Keratinocyte (primary cell): ENCODE measurements around the gene SMG6. TPM values are rescaled to one million over a fixed set of nuclear protein-coding genes. Genes with fewer than 3 reads are reported as not detected.

ENCODE experiments used
- DNase-seq: peaks from one replicate; pipeline ENCODE4 v3.0.0-alpha.2; 2011; ENCODE audit warnings: low read depth, missing footprints, low spot score
- FAIRE-seq: peaks from 2 replicates; lab custom pipeline; 2011; peaks lifted over from hg19 to GRCh38; lab: Jason Lieb, UNC
- H2AFZ ChIP-seq: 2 replicates; pipeline ENCODE4 v1.6.0; 2012; ENCODE audit warnings: low read length, control low read depth, inconsistent platforms; ENCODE audit not compliant: control insufficient read depth
- H3K27ac ChIP-seq: 2 replicates; pipeline ENCODE4 v1.5.1; 2011; ENCODE audit warnings: low read length; ENCODE audit not compliant: control insufficient read depth, insufficient read depth
- H3K27me3 ChIP-seq: 3 replicates; pipeline ENCODE4 v1.6.0; 2011; ENCODE audit warnings: low read length; ENCODE audit not compliant: control insufficient read depth, insufficient read depth; ENCODE audit errors: extremely low read depth
- H3K36me3 ChIP-seq, 2 experiments: 2 replicates in 1 of 2; 3 replicates in 1 of 2; pipeline ENCODE4 v1.5.1; 2011; ENCODE audit warnings: low read length in 2 of 2, mild to moderate bottlenecking in 1 of 2; ENCODE audit not compliant: control insufficient read depth in 2 of 2, insufficient read depth in 2 of 2; ENCODE audit errors: extremely low read depth in 1 of 2
- H3K4me1 ChIP-seq: 3 replicates; pipeline ENCODE4 v1.5.1; 2011; ENCODE audit warnings: low read length; ENCODE audit not compliant: control insufficient read depth, insufficient read depth; ENCODE audit errors: extremely low read depth
- H3K4me2 ChIP-seq: 3 replicates; pipeline ENCODE4 v1.6.0; 2011; ENCODE audit warnings: low read depth, low read length; ENCODE audit not compliant: control insufficient read depth, insufficient read depth; ENCODE audit errors: extremely low read depth
- H3K4me3 ChIP-seq, 3 experiments: fragments of 200-600 bp in 1 of 3; sonication (generic) in 1 of 3; 2 replicates in 2 of 3; 3 replicates in 1 of 3; pipeline ENCODE4 v1.5.1; 2011 to 2016; ENCODE audit warnings: low read length in 3 of 3, mild to moderate bottlenecking in 3 of 3, control low read depth in 2 of 3, inconsistent platforms in 1 of 3, low read depth in 1 of 3, mixed read lengths in 1 of 3, mixed run types in 1 of 3, moderate library complexity in 1 of 3; ENCODE audit not compliant: control insufficient read depth in 2 of 3, insufficient read depth in 2 of 3; ENCODE audit errors: extremely low read depth in 1 of 3
- H3K79me2 ChIP-seq: 2 replicates; pipeline ENCODE4 v1.6.0; 2012; ENCODE audit warnings: low read length; ENCODE audit not compliant: control insufficient read depth, insufficient read depth
- H3K9ac ChIP-seq: 3 replicates; pipeline ENCODE4 v1.6.0; 2011; ENCODE audit warnings: low read length; ENCODE audit not compliant: control insufficient read depth, insufficient read depth; ENCODE audit errors: extremely low read depth
- H3K9me1 ChIP-seq: 3 replicates; pipeline ENCODE4 v1.6.0; 2011; ENCODE audit warnings: low read length; ENCODE audit not compliant: control insufficient read depth, insufficient read depth; ENCODE audit errors: extremely low read depth
- H3K9me3 ChIP-seq: 2 replicates; pipeline ENCODE4 v1.5.1; 2012; ENCODE audit warnings: low read depth, low read length; ENCODE audit not compliant: control insufficient read depth
- H4K20me1 ChIP-seq: 3 replicates; pipeline ENCODE4 v1.6.0; 2011; ENCODE audit warnings: low read length; ENCODE audit not compliant: control insufficient read depth, insufficient read depth; ENCODE audit errors: extremely low read depth
- EZH2 ChIP-seq: IDR thresholded peaks from one replicate; pipeline ENCODE4 v1.6.1; 2012; ENCODE audit warnings: inconsistent platforms, mild to moderate bottlenecking, low read length, moderate library complexity
- dilution Hi-C: fragments of 300-500 bp; cut with MboI; formaldehyde crosslinking; loops from one replicate; pipeline ENCODE4 v1.7.0; 2020; ENCODE audit warnings: low sequenced_read_pairs; ENCODE audit not compliant: extremely low pct_ligation_motif_present
- polyA plus RNA-seq, 5 experiments: library from polyadenylated mRNA; depleted of rRNA in 3 of 5; stranded (reverse) in 3 of 5; stranded (forward) in 1 of 5; unstranded in 1 of 5; fragments of >200 nt; gene quantifications; 1 replicate in 1 of 5; 2 replicates in 3 of 5; 3 replicates in 1 of 5; pipeline versions ENCODE4 v1.2.1 to v1.2.3, GENCODE V29; 2011 to 2012; ENCODE audit warnings: missing spikeins in 2 of 5, low read depth in 1 of 5, low replicate concordance in 1 of 5
- TF ChIP-seq, protein P1 (sequence below), 3 experiments: IDR thresholded peaks in 1 of 3; conservative IDR thresholded peaks in 1 of 3; optimal IDR thresholded peaks in 1 of 3; 2 replicates in 2 of 3; 3 replicates in 1 of 3; pipeline versions ENCODE3 to v1.5.1; 2011; ENCODE audit warnings: low read length in 3 of 3, mild to moderate bottlenecking in 3 of 3, moderate library complexity in 2 of 3, control low read depth in 1 of 3, inconsistent platforms in 1 of 3; ENCODE audit not compliant: insufficient read depth in 2 of 3; ENCODE audit errors: extremely low read depth in 1 of 3

SMG6 gene
- polyA plus RNA-seq, 1 donor (not counting 4 experiments of a cell fraction or from before 2014, with no cell fraction given) = 3.6 TPM

- no peak overlapping the region for H2AFZ ChIP-seq
- DNase-seq (no peak), FAIRE-seq (no peak)
- H3K9me3 ChIP-seq = peaks cover 4% of the 10 kb centered on the region
- no peaks in the 10 kb centered on the region for H3K27me3 ChIP-seq
- no peak overlapping the region for H3K4me2 ChIP-seq
- H3K36me3 ChIP-seq = peaks cover 0 to 3% of the 10 kb centered on the region in 2 experiments
- H3K9ac ChIP-seq = no peak overlapping the region
- dilution Hi-C loops = no loop called here
- TF ChIP-seq EZH2 = no peak
- TF ChIP-seq, protein P1, sequence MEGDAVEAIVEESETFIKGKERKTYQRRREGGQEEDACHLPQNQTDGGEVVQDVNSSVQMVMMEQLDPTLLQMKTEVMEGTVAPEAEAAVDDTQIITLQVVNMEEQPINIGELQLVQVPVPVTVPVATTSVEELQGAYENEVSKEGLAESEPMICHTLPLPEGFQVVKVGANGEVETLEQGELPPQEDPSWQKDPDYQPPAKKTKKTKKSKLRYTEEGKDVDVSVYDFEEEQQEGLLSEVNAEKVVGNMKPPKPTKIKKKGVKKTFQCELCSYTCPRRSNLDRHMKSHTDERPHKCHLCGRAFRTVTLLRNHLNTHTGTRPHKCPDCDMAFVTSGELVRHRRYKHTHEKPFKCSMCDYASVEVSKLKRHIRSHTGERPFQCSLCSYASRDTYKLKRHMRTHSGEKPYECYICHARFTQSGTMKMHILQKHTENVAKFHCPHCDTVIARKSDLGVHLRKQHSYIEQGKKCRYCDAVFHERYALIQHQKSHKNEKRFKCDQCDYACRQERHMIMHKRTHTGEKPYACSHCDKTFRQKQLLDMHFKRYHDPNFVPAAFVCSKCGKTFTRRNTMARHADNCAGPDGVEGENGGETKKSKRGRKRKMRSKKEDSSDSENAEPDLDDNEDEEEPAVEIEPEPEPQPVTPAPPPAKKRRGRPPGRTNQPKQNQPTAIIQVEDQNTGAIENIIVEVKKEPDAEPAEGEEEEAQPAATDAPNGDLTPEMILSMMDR (optimal IDR thresholded peaks at IDR 0.05 in 1 of 3, IDR thresholded peaks at IDR 0.05 in 1 of 3, conservative IDR thresholded peaks at IDR 0.05 in 1 of 3; ENCODE audit: extremely low read depth in 1 of 3, insufficient read depth in 2 of 3, low read length in 3 of 3) = no peak
- no peaks in the 10 kb centered on the region for H4K20me1 ChIP-seq
- H3K79me2 ChIP-seq = no peaks in the 10 kb centered on the region
- no peak overlapping the region for H3K27ac ChIP-seq
- H3K4me3 ChIP-seq = no peak overlapping the region
- H3K9me1 ChIP-seq = no peaks in the 10 kb centered on the region
- peaks cover 40% of the 10 kb centered on the region for H3K4me1 ChIP-seq
Observed at GRCh38 chr17:2222301-2222700, 81.3 kb downstream of the SMG6 start.

DNA sequence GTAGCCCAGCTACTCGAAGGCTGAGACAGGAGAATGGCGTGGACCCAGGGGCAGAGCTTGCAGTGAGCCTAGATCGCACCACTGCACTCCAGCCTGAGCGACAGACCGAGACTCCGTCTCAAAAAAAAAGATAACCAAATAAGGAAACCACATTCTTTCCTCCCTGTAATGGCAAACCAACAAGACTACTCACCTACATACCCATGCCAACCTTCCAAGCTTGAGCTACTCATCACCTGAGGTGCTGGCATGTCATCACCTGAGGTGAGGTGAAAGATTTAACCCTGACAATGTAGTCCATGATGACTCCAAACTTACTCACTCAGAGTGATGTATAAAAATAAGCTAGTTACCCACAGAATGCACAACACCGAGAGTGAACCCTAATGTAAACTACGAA, 85.2 kb downstream of the SMG6 start:
- Histone ChIP-seq H3K36me3 (peaks cover 3 to 9% of the 10 kb centered on the region in 2 experiments), H3K4me1 (peaks cover 24% of the 10 kb centered on the region), H3K9me1 (no peaks in the 10 kb centered on the region), H4K20me1 (no peaks in the 10 kb centered on the region), H3K27me3 (no peaks in the 10 kb centered on the region), H3K9ac (no peak overlapping the region), H3K4me3 (no peak overlapping the region), H3K79me2 (no peaks in the 10 kb centered on the region), H3K4me2 (no peak overlapping the region), H3K9me3 (peaks cover 4% of the 10 kb centered on the region), H3K27ac (peak overlapping the region; percentile 65), H2AFZ (no peak overlapping the region)
- peak; percentile 99 for FAIRE-seq
- dilution Hi-C loops = no loop called here
- TF ChIP-seq, protein P1 (optimal IDR thresholded peaks at IDR 0.05 in 1 of 3, IDR thresholded peaks at IDR 0.05 in 1 of 3, conservative IDR thresholded peaks at IDR 0.05 in 1 of 3; ENCODE audit: extremely low read depth in 1 of 3, insufficient read depth in 2 of 3, low read length in 3 of 3) = no peak
- TF ChIP-seq EZH2 = no peak
- peak; percentile 96 for DNase-seq
